DOHH2 (cell line): Measurements from ENCODE around the gene VEGFD.

ENCODE experiments used
- H3F3A ChIP-seq: fragments of 200-600 bp; sonication (generic), shearing (Covaris generic); 2 replicates; pipeline ENCODE4 v1.6.0; 2016; ENCODE audit warnings: antibody characterized with exemption, mild to moderate bottlenecking; ENCODE audit not compliant: control insufficient read depth, insufficient read depth
- H3K27ac ChIP-seq: fragments of 200-600 bp; sonication (generic); 2 replicates; pipeline ENCODE4 v1.5.1; 2014; ENCODE audit warnings: low read depth, mild to moderate bottlenecking, low read length, moderate library complexity
- H3K27me3 ChIP-seq: fragments of 200-600 bp; sonication (generic); 2 replicates; pipeline ENCODE4 v1.6.1; 2014; ENCODE audit warnings: mild to moderate bottlenecking, low read length, mixed read lengths; ENCODE audit not compliant: control insufficient read depth
- H3K36me3 ChIP-seq: fragments of 200-600 bp; sonication (generic); 2 replicates; pipeline ENCODE4 v1.6.1; 2014; ENCODE audit warnings: mild to moderate bottlenecking, low read length, moderate library complexity, mixed read lengths; ENCODE audit not compliant: control insufficient read depth
- H3K4me1 ChIP-seq: fragments of 200-600 bp; sonication (generic); 2 replicates; pipeline ENCODE4 v1.6.1; 2014; ENCODE audit warnings: mild to moderate bottlenecking, low read length, mixed read lengths; ENCODE audit not compliant: control insufficient read depth
- H3K4me2 ChIP-seq: fragments of 200-600 bp; sonication (generic); 2 replicates; pipeline ENCODE4 v1.6.0; 2014; ENCODE audit warnings: mild to moderate bottlenecking, low read length, moderate library complexity
- H3K4me3 ChIP-seq: fragments of 200-600 bp; sonication (generic); 2 replicates; pipeline ENCODE4 v1.5.1; 2014; ENCODE audit warnings: mild to moderate bottlenecking, low read length, mixed read lengths
- H3K79me2 ChIP-seq: fragments of 200-600 bp; sonication (generic); 2 replicates; pipeline ENCODE4 v1.6.1; 2014; ENCODE audit warnings: mild to moderate bottlenecking, low read length, mixed read lengths; ENCODE audit not compliant: control insufficient read depth
- H3K9me2 ChIP-seq: fragments of 200-600 bp; sonication (generic); replicated peaks from 2 replicates; pipeline ENCODE4 v1.6.1; 2014; ENCODE audit warnings: mild to moderate bottlenecking, low read length, mixed read lengths; ENCODE audit not compliant: control insufficient read depth
- H3K9me3 ChIP-seq: fragments of 200-600 bp; sonication (generic); 2 replicates; pipeline ENCODE4 v1.6.1; 2014; ENCODE audit warnings: antibody characterized with exemption, low read length, mixed read lengths; ENCODE audit not compliant: control insufficient read depth, insufficient read depth
- H4K20me1 ChIP-seq: fragments of 200-600 bp; sonication (generic); 2 replicates; pipeline ENCODE4 v1.6.0; 2014; ENCODE audit warnings: low read depth, mild to moderate bottlenecking, antibody characterized with exemption, low read length, moderate library complexity; ENCODE audit not compliant: control insufficient read depth, insufficient read depth
- CTCF ChIP-seq: fragments of 200-600 bp; sonication (generic); IDR thresholded peaks from one replicate; pipeline ENCODE4 v1.5.1; 2014; ENCODE audit warnings: antibody characterized with exemption, mild to moderate bottlenecking, low read depth, low read length; ENCODE audit not compliant: poor library complexity, severe bottlenecking
- EZH2phosphoT487 ChIP-seq: fragments of 200-600 bp; sonication (generic); IDR thresholded peaks from 2 replicates; pipeline ENCODE4 v1.6.1; 2017; ENCODE audit warnings: borderline replicate concordance, mild to moderate bottlenecking, antibody characterized with exemption, low read length, moderate library complexity, mixed read lengths

VEGFD gene

GRCh38 chrX:15410430-15410829 lies 26.2 kb upstream of the VEGFD start:
- no peaks in the 10 kb centered on the region for H3F3A ChIP-seq
- no peaks in the 10 kb centered on the region for H3K36me3 ChIP-seq
- H3K27me3 ChIP-seq = no peaks in the 10 kb centered on the region
- no peak overlapping the region for H3K27ac ChIP-seq
- no peaks in the 10 kb centered on the region for H3K9me2 ChIP-seq
- H3K79me2 ChIP-seq = no peaks in the 10 kb centered on the region
- no peaks in the 10 kb centered on the region; the same call in 1 of the 2 replicates for H3K4me1 ChIP-seq
- H3K4me2 ChIP-seq = no peak overlapping the region
- TF ChIP-seq CTCF (no peak), EZH2phosphoT487 (no peak)
- no peaks in the 10 kb centered on the region for H3K9me3 ChIP-seq
- H4K20me1 ChIP-seq = no peaks in the 10 kb centered on the region
- H3K4me3 ChIP-seq = no peak overlapping the region

GRCh38 chrX:15405846-15406245 lies 21.6 kb upstream of the VEGFD start:
- H3K4me2 ChIP-seq = no peak overlapping the region

GRCh38 chrX:15404401-15405096 lies 20.3 kb upstream of the VEGFD start:
- no peak for TF ChIP-seq EZH2phosphoT487
- TF ChIP-seq CTCF = no peak
- no peak overlapping the region for H3K27ac ChIP-seq
- no peaks in the 10 kb centered on the region for H3K9me2 ChIP-seq
- H3K79me2 ChIP-seq = no peaks in the 10 kb centered on the region
- no peaks in the 10 kb centered on the region for H3K27me3 ChIP-seq
- no peaks in the 10 kb centered on the region for H3F3A ChIP-seq
- H3K36me3 ChIP-seq = no peaks in the 10 kb centered on the region
- no peaks in the 10 kb centered on the region for H3K9me3 ChIP-seq
- H3K4me3 ChIP-seq = no peak overlapping the region
- H3K4me1 ChIP-seq = peaks cover 9% of the 10 kb centered on the region
- no peaks in the 10 kb centered on the region for H4K20me1 ChIP-seq
- H3K4me2 ChIP-seq = no peak overlapping the region

More at GRCh38 chrX:15405846-15406245, 21.6 kb upstream of the VEGFD start:
- Histone ChIP-seq H3K79me2 (no peaks in the 10 kb centered on the region), H3K36me3 (no peaks in the 10 kb centered on the region), H3K9me3 (no peaks in the 10 kb centered on the region), H3K27ac (no peak overlapping the region), H4K20me1 (no peaks in the 10 kb centered on the region), H3K27me3 (no peaks in the 10 kb centered on the region), H3F3A (no peaks in the 10 kb centered on the region), H3K4me3 (no peak overlapping the region), H3K9me2 (no peaks in the 10 kb centered on the region), H3K4me1 (peaks cover 9% of the 10 kb centered on the region)
- TF ChIP-seq CTCF = no peak
- TF ChIP-seq EZH2phosphoT487 = no peak
